Right renal cortex interstitium (tissue), 3 donors: ENCODE results near the gene COX4I1. TPM values are rescaled to one million over a fixed set of nuclear protein-coding genes. Genes with fewer than 3 reads are reported as not detected.

Source experiments
- DNase-seq, 3 donors: peaks; one replicate each; pipeline ENCODE4 v3.0.0-alpha.2; 2013; ENCODE audit warnings: low read depth in 3 of 3, low spot score in 2 of 3
- polyA plus RNA-seq, 3 donors: library from polyadenylated mRNA; unstranded; fragments of 120-200 nt; gene quantifications; one replicate each; pipeline ENCODE4 v1.2.1, GENCODE V29; 2013; ENCODE audit not compliant: insufficient read length in 3 of 3

Gene COX4I1
- polyA plus RNA-seq, 3 donors = 364 to 398 (median 365) TPM

- DNase-seq = no peak
These were observed 38.9 kb downstream of the COX4I1 start for GRCh38 chr16:85838381-85838780.

- no peak for DNase-seq
These were observed 39.5 kb downstream of the COX4I1 start for GRCh38 chr16:85838876-85839585.

GRCh38 chr16:85839681-85840240, 40.3 kb downstream of the COX4I1 start:
- DNase-seq = no peak

GRCh38 chr16:85840395-85840794, 40.9 kb downstream of the COX4I1 start:
- no peak for DNase-seq

- no peak for DNase-seq
These were observed 41.3 kb downstream of the COX4I1 start for GRCh38 chr16:85840801-85841200.

- DNase-seq = no peak
These were observed 42.9 kb downstream of the COX4I1 start for GRCh38 chr16:85842435-85842834.

GRCh38 chr16:85842848-85843247, 43.4 kb downstream of the COX4I1 start:
- DNase-seq = no peak

GRCh38 chr16:85843471-85844168, 44.1 kb downstream of the COX4I1 start:
- DNase-seq = no peak

- no peak for DNase-seq
These were observed 44.6 kb downstream of the COX4I1 start for GRCh38 chr16:85844169-85844481.

- no peak for DNase-seq
These were observed 45.3 kb downstream of the COX4I1 start for GRCh38 chr16:85844786-85845185.

- no peak for DNase-seq
These were observed 45.8 kb downstream of the COX4I1 start for GRCh38 chr16:85845266-85845665.

GRCh38 chr16:85846461-85846860, 47.0 kb downstream of the COX4I1 start:
- no peak for DNase-seq

- no peak for DNase-seq
These were observed 47.5 kb downstream of the COX4I1 start for GRCh38 chr16:85847036-85847435.

GRCh38 chr16:85847681-85848601, 48.4 kb downstream of the COX4I1 start:
- no peak for DNase-seq

- no peak for DNase-seq
These were observed 49.5 kb downstream of the COX4I1 start for GRCh38 chr16:85848986-85849385.

- DNase-seq = no peak
These were observed 49.9 kb downstream of the COX4I1 start for GRCh38 chr16:85849388-85849787.

GRCh38 chr16:85850344-85850880, 50.9 kb downstream of the COX4I1 start:
- no peak for DNase-seq

GRCh38 chr16:85851034-85851785, 51.7 kb downstream of the COX4I1 start:
- DNase-seq = no peak

GRCh38 chr16:85853547-85854545, 54.4 kb downstream of the COX4I1 start:
- DNase-seq = no peak
